Lower leg skin (tissue), 4 donors: ENCODE results near the gene CD28. TPM values are rescaled to one million over a fixed set of nuclear protein-coding genes. Genes with fewer than 3 reads are reported as not detected.

Experiments used
- DNase-seq, 2 donors: peaks; one replicate each; pipeline ENCODE4 v3.0.0-alpha.2; 2019; ENCODE audit warnings: low spot score in 2 of 2
- H3K4me3 ChIP-seq: fragments of 200-600 bp; sonication (generic); 2 replicates; pipeline ENCODE4 v1.5.1; 2017; ENCODE audit warnings: mild to moderate bottlenecking, low read depth; ENCODE audit not compliant: poor library complexity, severe bottlenecking
- POLR2A ChIP-seq, 2 donors: fragments of 450-650 bp; IDR thresholded peaks; one replicate each; pipeline ENCODE4 v1.6.1; 2016 to 2017; ENCODE audit warnings: antibody characterized with exemption in 2 of 2, mild to moderate bottlenecking in 1 of 2, moderate library complexity in 1 of 2
- WGBS, 2 donors: methylation state at CpG; one replicate each; pipeline ENCODE4 v1.1.5; 2018; 5-methylcytosine and 5-hydroxymethylcytosine counted together
- intact Hi-C: fragments of 100-400 bp; cut with DNase I; formaldehyde crosslinking; loops from one replicate; pipeline ENCODE4 v1.15.0; 2023; ENCODE audit warnings: low total_unique reads
- total RNA-seq, 4 donors: library from RNA; depleted of rRNA; stranded (reverse); fragments of >200 nt; gene quantifications; one replicate each; pipeline ENCODE4 v1.1.0, GENCODE V29; 2016
- TF ChIP-seq, protein P1 (sequence below), 3 donors: fragments of 450-650 bp; IDR thresholded peaks; one replicate each; pipeline ENCODE4 v1.5.1; 2016; ENCODE audit warnings: antibody characterized with exemption in 3 of 3, mild to moderate bottlenecking in 3 of 3, moderate library complexity in 2 of 3

CD28 gene
- total RNA-seq, 4 donors from 2014 or later: 0.08 to 0.45 (median 0.31) TPM

DNA sequence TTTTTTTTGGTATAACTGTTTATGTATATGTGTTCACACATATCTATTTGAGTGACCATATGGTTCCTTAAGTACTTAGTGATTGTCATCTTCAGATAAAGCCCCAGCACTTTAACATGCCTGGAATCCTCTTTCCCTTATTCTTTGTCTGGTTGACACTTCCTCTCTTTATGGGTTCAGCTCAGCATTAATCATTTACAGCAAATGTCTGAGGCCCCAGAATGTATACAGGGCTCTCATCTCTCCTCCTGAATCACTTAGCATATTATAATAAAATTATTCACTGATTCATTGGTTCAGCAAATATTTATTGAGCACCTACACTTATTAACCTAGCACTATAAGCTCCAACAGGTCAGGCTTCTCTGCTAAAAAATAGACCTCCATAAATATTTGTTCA, 43.5 kb upstream of the CD28 start:
- no peak for DNase-seq
- H3K4me3 ChIP-seq: no peak overlapping the region
- TF ChIP-seq, protein P1, sequence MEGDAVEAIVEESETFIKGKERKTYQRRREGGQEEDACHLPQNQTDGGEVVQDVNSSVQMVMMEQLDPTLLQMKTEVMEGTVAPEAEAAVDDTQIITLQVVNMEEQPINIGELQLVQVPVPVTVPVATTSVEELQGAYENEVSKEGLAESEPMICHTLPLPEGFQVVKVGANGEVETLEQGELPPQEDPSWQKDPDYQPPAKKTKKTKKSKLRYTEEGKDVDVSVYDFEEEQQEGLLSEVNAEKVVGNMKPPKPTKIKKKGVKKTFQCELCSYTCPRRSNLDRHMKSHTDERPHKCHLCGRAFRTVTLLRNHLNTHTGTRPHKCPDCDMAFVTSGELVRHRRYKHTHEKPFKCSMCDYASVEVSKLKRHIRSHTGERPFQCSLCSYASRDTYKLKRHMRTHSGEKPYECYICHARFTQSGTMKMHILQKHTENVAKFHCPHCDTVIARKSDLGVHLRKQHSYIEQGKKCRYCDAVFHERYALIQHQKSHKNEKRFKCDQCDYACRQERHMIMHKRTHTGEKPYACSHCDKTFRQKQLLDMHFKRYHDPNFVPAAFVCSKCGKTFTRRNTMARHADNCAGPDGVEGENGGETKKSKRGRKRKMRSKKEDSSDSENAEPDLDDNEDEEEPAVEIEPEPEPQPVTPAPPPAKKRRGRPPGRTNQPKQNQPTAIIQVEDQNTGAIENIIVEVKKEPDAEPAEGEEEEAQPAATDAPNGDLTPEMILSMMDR (IDR thresholded peaks at IDR 0.05): no peak
- no peak for TF ChIP-seq POLR2A (IDR thresholded peaks at IDR 0.05)
- intact Hi-C loops: no loop called here

DNA sequence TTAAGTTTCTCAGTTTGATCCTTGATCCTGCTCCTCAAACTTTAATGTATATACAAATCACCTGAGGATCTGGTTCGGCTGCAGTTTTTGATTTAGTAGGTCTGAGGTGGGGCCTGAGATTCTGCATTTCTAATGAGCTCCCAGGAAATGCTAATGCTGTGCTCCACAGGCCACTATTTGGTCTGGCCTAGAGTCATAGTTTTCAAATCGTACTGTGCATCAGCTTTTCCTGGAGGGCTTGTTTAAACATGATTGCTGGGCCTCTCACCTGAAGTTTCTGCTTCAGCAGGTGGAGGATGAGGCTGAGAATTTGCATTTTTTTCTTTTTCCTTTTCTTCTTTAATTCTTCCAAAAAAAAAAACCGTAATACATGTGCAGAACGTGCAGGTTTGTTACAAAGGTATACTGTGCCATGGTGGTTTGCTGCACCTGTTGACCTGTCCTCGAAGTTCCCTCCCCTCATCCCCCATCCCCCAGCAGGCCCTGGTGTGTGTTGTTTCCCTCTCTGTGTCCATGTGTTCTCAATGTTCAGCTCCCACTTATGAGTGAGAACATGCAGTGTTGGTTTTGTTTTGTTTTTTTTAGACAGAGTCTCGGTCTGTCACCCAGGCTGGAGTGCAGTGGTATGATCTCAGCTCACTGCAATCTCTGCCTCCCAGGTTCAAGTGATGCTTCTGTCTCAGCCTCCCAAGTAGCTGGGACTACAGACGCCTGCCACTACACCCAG, 42.2 kb upstream of the CD28 start:
- 65 to 69% methylated on average over 7 of the region's 7 CpGs for WGBS, 2 donors
- TF ChIP-seq, protein P1 (IDR thresholded peaks at IDR 0.05): no peak
- TF ChIP-seq POLR2A (IDR thresholded peaks at IDR 0.05): no peak
- intact Hi-C loops: no loop called here
- no peak overlapping the region for H3K4me3 ChIP-seq
- no peak for DNase-seq

DNA sequence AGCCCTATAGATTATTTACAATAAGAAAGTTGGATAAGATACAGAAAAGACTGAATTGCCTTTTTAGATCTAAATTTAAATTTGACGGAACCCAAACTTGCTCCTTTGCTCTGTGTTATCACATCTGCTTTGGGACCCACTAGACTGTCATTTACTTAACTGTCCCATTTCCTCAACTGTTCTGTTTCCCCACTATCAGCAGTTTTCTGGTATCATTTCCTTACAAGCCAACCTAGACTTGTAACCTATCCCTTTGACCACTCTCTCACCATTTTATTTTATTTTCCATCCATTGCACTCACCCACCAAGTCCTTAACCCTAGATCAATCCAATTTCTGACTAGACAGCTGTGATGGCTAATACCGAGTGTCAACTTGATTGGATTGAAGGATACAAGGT, 38.6 kb upstream of the CD28 start:
- TF ChIP-seq POLR2A (IDR thresholded peaks at IDR 0.05): no peak
- TF ChIP-seq, protein P1 (IDR thresholded peaks at IDR 0.05): no peak
- intact Hi-C loops: no loop called here
- DNase-seq: no peak
- 96 to 98% methylated on average over 2 of the region's 2 CpGs for WGBS, 2 donors
- H3K4me3 ChIP-seq: no peak overlapping the region

DNA sequence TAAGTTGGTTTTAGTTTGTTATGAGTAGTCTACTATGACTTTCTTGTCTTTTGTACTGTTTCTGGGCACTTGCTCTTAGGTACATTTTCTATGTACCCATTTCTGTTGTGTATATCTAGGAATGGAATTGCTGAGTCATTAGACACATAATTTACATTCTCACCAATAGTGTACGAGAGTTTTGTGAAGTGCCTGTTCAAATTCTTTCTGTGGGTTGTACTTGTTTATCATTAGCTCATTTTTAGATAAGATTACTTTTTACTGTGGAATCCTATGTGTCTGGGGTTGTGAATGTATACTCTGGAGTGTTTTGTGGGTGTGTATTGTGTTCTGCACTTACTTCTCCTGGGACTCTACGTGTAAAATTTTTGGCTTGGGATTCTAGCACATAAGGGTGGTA, 36.6 kb upstream of the CD28 start:
- no peak for TF ChIP-seq POLR2A (IDR thresholded peaks at IDR 0.05)
- TF ChIP-seq, protein P1 (IDR thresholded peaks at IDR 0.05): no peak
- 60 to 65% methylated on average over 2 of the region's 2 CpGs for WGBS, 2 donors
- intact Hi-C loops: no loop called here
- DNase-seq: no peak
- H3K4me3 ChIP-seq: no peak overlapping the region

DNA sequence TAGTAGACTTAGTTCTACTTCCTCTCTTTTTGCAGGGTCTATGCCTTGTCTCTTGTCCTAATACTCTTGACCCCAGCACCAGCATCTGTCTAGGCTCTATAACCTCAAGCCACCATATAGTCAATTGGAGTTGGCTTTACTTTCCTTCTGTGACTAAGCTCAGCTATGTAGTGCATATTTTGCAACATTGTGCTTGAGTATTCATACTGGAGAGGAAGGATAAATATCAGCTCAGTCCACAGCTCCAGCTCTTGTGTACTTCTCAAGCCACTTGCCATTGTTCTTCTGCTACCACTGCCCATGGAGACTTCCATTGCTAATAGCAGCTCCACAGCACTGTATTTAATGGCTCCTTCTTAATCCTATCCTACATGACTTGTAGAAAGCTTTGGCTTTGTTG, 35.5 kb upstream of the CD28 start:
- H3K4me3 ChIP-seq: no peak overlapping the region
- TF ChIP-seq, protein P1 (IDR thresholded peaks at IDR 0.05): no peak
- TF ChIP-seq POLR2A (IDR thresholded peaks at IDR 0.05): no peak
- intact Hi-C loops: no loop called here
- no peak for DNase-seq

DNA sequence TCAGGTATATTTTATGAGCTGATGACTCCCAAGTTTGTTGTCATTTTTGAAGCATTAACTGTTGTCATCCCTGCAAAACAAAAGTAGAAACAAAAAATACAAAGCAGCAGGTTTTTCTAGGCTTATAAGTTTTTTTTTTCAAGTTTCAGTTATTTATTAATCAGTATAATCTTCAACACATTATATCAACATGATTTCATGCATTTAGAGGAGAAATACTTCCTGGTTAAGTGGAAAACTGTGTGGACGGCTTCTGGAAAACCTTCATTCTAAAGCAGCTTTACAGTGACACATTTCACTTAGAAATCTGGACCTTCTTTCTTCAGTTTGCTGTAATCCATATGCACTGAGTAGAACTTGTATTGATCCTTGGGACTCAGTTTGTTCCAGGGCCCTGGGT, 34.6 kb upstream of the CD28 start:
- DNase-seq: no peak
- intact Hi-C loops: no loop called here

More for the DNA sequence above, 34.6 kb upstream of the CD28 start:
- 97 to 100% methylated on average over 1 of the region's 1 CpG for WGBS, 2 donors
- TF ChIP-seq, protein P1 (IDR thresholded peaks at IDR 0.05): no peak
- TF ChIP-seq POLR2A (IDR thresholded peaks at IDR 0.05): no peak
- no peak overlapping the region for H3K4me3 ChIP-seq
